Measurements from ENCODE around the gene NET1.

Gene NET1

GRCh38 chr10:5482016-5482415 lies 69.7 kb downstream of the NET1 start:
- no peak for DNase-seq (ENCODE audit: low spot score)
- in situ Hi-C loops (cut with MboI; ENCODE audit: low sequenced_read_pairs, unreplicated experiment), result no loop called here
- TF ChIP-seq CTCF (IDR thresholded peaks at IDR 0.05; ENCODE audit: borderline replicate concordance, control extremely low read depth, extremely low read depth, insufficient read depth, missing control alignments), result no peak

- in situ Hi-C loops (cut with MboI; ENCODE audit: low sequenced_read_pairs, unreplicated experiment), result no loop called here
- no peak for TF ChIP-seq CTCF (IDR thresholded peaks at IDR 0.05; ENCODE audit: borderline replicate concordance, control extremely low read depth, extremely low read depth, insufficient read depth, missing control alignments)
These were observed 71.8 kb downstream of the NET1 start for GRCh38 chr10:5484205-5484604.

GRCh38 chr10:5485290-5485689 lies 72.9 kb downstream of the NET1 start:
- TF ChIP-seq CTCF (IDR thresholded peaks at IDR 0.05; ENCODE audit: borderline replicate concordance, control extremely low read depth, extremely low read depth, insufficient read depth, missing control alignments), result no peak
- no peak for DNase-seq (ENCODE audit: low spot score)
- in situ Hi-C loops (cut with MboI; ENCODE audit: low sequenced_read_pairs, unreplicated experiment), result no loop called here

More at GRCh38 chr10:5484205-5484604, 71.8 kb downstream of the NET1 start:
- DNase-seq (ENCODE audit: low spot score), result no peak

- DNase-seq (ENCODE audit: low spot score), result no peak
- in situ Hi-C loops (cut with MboI; ENCODE audit: low sequenced_read_pairs, unreplicated experiment), result no loop called here
- no peak for TF ChIP-seq CTCF (IDR thresholded peaks at IDR 0.05; ENCODE audit: borderline replicate concordance, control extremely low read depth, extremely low read depth, insufficient read depth, missing control alignments)
These were observed 73.8 kb downstream of the NET1 start for GRCh38 chr10:5485948-5486852.

GRCh38 chr10:5486853-5487235 lies 74.5 kb downstream of the NET1 start:
- TF ChIP-seq CTCF (IDR thresholded peaks at IDR 0.05; ENCODE audit: borderline replicate concordance, control extremely low read depth, extremely low read depth, insufficient read depth, missing control alignments), result no peak
- no peak for DNase-seq (ENCODE audit: low spot score)
- in situ Hi-C loops (cut with MboI; ENCODE audit: low sequenced_read_pairs, unreplicated experiment), result no loop called here

- no peak for TF ChIP-seq CTCF (IDR thresholded peaks at IDR 0.05; ENCODE audit: borderline replicate concordance, control extremely low read depth, extremely low read depth, insufficient read depth, missing control alignments)
- DNase-seq (ENCODE audit: low spot score), result no peak
- in situ Hi-C loops (cut with MboI; ENCODE audit: low sequenced_read_pairs, unreplicated experiment), result no loop called here
These were observed 76.2 kb downstream of the NET1 start for GRCh38 chr10:5488272-5489161.
